HG02588 (cell line): Measurements from ENCODE around the gene CBLB.

Source experiments
- ATAC-seq: cut with Tn5 transposase; IDR thresholded peaks from one replicate; pipeline ENCODE4 v1.9.1; 2021; ENCODE audit warnings: mild to moderate bottlenecking, moderate library complexity; ENCODE audit not compliant: unreplicated experiment

CBLB gene

DNA sequence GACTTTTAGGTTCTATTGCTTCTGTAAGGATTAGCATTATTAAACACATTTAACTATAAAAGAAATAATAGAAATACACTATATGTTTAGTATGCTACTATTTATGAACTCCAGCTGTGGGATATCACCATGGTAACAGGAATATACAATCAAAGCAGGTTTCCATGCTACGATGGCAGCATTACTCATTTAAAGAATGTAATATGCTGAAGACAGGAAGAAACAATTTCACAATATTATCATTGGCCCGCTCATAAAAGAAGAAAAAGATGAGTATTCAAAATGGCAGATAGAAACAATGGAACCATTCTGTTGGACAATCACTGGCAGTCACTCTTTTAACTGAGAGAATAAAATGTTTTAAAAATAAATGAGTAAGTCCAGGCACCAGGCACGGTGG, 153.4 kb downstream of the CBLB start:
- ATAC-seq, result no peak

DNA sequence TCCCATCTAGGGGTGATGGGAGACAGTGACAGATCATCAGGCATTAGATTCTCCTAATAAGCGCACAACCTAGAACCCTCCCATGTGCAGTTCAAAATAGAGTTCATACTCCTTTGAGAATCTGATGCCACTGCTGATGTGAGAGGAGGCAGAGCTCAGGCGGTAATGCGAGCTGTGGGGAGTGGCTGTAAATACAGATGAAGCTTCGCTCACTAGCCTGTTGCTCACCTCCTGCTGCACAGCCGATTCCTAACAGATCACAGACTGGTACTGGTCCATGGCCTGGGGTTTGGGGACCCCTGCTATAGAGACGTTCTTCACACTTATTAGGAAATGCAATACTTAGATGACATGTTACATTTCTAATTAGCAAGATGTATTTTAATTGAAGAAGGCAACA, 154.4 kb downstream of the CBLB start:
- ATAC-seq, result no peak

DNA sequence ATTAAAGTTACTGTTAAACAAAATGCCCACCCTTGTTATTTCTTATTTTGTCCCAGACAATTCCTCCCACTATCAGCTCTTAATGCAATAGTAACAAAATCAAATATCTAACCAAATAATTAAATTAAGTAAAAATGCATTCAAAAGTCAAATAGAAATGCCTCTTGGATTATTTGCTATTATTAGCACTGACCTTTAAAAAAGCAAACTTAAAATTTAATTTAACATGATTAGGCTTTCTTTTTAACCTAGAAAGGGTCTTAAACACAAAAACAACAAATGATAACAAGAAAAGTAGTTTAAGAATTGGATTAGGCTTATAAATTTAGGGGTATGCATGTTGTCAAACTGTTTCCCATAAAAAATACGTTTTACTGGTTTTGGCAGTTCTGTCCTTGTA, 159.8 kb downstream of the CBLB start:
- no peak for ATAC-seq

DNA sequence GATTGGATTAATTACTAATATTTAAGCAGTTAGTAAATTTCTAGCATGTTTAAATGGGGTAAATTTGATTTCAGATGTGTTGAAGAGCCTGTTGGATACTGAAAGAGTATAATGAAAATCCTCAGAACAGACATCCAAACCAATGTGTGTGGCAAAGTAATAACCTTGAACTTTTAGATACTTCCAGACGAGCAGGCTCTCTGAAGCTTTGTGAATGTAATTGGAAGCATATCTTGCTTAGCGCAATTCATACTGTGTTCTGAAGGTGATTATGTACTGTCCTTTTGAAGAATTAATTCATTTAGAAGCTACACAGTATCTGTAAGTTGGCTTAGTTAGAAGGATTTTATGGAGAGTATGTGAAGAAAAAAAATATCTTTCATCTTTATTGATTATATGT, 161.8 kb downstream of the CBLB start:
- ATAC-seq, result no peak

DNA sequence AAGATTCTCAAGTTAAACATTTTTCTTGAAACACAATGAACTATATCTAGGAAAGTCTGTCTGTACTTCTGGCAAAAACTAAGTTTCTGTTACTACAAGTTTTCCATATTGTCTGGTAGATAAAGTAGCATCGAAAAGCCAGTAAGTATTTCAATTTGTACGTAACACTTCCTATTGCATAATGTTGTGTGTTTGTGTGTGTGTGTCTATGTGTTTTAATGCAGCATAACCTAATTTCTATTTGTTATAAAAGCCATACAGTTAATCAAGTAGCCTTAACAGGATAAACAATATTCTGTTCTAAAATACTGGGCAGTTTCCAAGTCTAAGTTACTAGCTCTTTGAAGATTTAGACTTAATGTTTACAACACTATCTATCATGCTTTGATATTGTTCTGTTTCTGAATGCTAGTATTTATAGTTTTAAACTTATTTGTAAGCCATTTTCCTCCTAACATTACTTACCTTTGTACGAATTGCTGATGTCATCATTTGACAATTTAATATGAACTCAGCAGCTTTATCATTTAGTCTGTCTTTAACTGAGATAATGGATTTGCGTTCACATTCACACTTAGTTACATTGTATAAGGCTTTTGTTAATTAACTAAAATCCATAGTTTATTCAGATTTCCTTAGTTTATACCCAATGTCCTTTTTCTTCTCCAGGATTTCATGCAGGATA, 163.9 kb downstream of the CBLB start:
- no peak for ATAC-seq

DNA sequence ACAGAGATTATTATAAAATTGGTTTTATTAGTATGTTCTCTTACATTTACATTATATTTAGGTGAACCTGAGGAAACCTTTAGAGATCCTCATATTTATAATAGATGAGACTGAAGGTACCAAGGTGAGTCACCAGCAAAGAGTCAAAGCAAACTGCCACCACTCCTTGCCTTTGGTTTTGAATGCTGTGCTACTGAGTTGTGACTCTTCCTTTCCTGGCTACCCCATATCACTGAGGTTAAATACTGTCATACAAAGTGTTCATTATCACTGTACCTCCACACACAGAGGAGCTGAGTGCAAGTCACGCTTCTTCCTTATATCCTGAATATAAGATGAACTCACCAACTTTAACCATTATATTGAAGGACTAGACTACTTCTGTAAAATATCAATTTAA, 168.2 kb downstream of the CBLB start:
- no peak for ATAC-seq

DNA sequence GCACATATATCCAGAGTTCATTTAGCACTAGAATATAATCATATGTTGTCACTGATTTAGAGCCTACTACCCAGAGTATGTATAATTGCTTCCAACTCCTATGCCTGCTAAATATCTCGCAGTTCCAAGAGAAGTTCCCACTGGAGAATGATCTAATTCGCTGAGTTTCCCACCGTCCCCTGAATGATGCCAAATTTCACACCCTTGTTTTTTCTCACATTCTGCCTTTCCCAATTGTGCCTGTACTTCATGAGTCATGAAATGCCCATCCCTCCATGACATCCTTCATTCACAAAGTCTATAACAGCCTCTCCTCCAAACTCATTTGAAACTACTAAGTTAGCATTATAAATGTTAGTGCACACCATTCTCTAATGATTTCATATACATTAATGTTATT, 177.2 kb downstream of the CBLB start:
- ATAC-seq, result no peak

DNA sequence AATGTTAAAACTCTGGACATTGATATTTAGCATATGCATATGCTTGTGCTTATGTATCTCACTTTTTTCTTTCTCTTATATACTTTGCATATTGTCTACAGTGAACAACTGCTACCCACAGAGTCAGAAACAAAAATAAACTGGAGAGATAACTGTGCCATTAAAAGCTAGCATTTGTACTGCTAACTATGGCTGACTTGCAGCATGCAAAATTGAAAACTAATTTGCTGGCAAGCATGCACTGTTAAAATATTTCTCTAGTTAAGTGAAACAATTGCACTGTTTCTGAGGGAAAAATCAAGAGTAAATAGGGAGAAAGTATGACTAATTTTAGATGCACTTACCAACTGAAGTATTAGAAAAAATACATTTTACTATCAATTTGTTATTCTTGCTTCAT, 177.8 kb downstream of the CBLB start:
- ATAC-seq, result no peak

DNA sequence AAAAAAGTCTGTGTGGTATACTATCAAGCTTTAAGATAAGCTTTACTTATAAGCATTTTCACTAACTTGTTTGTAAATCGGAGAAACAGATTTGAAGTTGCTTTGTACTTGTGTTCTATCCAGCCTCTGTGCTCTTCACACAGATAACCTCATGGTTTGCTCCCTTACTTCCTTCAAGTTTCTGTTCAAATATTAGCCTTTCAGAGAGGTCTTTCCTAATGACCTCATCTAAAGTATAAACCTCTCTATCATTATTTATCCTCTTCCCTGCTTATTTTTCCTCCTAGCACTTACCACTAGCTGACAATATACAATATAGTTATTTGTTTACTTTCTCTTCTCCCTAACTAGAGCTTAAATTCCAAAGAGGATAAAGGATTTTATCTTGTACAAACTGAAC, 180.0 kb downstream of the CBLB start:
- no peak for ATAC-seq

DNA sequence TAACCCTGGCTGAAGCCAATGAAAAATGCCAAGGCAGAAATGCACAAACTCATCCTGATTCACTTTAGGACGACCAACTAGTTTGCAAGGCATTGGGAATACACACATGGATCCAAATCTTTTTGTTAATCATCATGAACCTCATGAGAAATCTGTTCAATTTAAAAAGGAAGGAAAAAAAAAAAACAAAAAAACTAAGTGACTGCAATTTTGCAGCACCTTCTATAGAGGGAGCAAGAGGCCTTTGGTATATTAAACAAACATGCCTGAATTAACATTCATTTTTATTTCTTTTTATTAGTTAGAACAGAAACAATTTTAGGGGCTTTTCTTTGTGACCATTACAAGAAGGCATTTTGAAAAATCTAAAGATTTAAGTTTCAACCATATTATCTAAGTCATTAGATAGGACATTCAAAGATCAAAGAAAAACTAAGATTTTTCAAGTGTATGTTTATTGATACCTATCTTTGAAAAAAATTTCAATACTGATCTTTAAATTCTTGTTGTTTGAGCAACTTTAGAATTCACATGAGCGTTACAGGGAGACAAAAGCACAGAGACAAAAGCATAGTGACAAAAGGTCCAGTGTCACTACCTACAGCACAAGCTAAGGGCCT, 182.4 kb downstream of the CBLB start:
- ATAC-seq, result no peak

DNA sequence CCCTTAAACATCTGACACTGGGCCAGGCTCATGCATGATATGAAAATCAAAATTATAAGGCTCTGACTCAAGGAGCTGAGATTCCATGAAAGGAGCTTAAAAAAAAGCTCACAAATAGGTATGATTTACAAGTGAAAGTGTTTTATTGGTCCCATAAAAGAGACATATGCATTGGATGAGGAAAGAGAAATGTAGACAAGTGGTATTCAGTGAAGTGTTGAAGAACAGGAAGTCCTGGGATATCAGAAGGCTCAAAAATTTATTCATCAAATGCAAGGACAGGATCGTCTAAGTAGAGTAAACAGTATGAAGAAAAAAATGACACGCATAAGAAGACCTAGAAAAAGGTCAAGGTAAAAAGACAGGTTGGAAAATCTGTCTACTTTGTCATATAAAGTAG, 188.9 kb downstream of the CBLB start:
- no peak for ATAC-seq

DNA sequence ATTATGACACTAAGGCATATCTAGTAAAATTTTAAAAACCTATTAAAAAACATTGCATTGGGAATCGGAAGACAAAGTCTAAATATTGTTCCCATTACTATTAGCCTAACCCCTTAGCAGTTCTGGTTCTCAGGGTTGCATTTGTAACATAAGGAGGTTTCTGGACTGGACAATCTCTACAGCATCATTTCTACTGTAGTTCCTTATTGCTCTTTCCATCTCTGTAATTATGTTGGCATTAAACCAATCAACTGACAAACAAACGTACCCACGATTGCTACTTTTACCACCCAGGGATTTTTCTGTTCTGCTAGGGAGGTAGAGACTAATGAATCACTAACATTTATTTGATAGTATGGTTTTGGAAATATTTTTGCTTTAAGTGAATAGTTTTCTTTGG, 190.8 kb downstream of the CBLB start:
- ATAC-seq, result no peak

DNA sequence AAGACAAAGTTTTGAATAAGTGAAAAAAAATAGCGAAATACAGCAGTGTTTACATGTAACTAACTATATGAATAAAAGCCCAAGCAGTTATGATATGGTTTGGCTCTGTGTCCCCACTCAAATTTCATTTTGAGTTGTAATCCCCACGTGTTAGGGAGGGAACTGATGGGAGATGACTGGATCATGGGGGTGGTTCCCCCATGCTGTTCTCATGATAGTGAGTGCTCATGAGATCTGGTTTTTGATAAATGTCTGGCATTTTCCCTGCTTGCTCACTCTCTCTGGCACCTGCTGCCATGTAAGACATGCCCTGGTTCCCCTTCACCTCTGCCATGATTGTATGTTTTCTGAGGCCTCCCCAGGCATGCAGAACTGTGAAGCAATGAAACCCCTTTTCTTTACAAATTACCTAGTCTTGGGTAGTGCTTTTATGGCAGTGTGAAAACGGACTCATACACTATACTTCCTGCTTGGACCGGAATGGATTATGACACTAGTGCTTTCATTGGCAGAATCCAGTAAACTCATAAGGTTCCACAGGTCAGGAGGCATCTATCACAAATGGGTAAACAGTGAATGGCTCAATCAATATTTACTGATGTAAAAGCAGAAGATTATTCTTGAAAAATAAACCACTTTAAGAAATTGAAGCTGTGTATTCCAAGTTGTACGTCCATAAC, 192.1 kb downstream of the CBLB start:
- ATAC-seq, result no peak

DNA sequence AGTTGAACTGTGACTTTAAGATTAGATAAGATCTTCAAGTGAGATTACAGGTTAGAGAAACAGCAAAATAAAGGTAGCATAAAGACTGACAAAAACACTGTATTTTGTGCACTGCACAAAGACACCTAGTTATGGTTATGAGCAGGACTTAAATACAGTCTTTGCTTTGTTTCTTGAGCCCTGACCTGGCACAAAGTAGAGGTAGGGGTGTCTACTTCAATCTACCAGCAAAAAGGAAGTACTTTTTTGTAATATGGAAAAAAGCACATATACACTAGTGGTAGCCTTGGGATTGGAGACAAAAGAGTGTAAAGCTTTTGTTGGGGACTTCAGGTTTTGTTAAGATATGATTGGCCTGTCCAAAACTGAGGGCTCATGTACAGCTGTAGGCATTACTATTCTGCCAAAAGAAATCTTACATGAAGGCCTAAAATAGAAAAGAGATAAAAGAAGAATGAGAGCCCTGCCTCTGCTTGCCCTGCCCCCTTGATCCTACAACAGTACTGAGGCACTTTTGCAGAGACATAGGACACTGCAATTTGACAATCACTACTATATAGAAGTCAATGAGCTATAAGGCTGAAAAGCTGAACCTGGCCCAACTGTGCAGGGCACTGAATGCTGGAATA, 194.3 kb downstream of the CBLB start:
- no peak for ATAC-seq

DNA sequence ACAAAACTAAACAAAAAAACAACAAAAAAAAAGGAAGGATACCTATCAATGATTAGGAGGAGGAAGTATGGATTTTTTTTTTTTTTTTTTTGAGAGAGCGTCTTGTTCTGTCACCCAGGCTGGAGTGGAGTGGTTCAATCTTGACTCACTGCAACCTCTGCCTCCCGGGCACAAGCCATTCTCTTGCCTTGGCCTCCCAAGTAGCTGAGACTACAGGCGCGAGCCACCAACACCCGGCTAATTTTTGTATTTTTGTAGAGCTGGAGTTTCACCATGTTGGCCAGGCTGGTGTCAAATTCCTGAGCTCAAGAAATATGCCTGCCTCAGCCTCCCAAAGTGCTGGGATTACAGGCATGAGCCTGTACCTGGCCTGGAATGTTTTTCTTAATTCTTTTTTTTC, 195.8 kb downstream of the CBLB start:
- no peak for ATAC-seq

DNA sequence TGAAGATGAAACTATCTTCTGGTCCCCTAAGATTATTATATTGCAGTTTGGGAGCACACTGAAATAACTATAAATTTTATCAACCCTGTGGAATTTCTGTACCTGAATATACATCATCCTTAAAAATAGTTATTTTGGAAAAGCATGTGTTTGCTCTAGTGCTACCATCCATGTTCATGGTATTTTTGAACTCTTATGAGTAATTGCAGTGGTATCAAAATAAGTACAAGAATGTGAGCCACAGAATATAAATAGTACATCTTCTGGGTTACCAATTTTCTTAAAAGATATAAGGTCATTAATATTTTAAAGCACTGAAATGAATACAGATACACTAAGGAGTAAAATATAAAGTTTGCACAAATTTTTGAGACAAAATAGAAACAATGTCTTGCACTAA, 206.5 kb downstream of the CBLB start:
- ATAC-seq, result no peak

DNA sequence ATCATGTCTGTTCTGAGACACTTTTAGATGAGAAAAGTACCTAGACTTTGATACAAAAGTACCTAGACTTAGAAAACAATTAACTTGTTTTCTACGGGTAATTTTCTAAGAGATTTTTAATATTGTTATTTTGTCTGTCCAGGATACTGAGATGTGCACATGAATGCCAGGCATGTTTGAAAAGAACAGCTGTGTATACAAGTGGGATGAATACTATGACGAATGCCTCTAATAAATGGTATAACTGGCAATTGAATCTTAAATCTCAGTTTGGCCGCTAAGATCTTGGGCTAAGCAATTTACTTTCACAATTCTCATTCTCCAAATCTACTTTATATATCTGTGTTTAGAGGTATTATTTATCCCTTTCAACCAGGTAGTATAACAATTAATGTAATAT, 207.4 kb downstream of the CBLB start:
- no peak for ATAC-seq

DNA sequence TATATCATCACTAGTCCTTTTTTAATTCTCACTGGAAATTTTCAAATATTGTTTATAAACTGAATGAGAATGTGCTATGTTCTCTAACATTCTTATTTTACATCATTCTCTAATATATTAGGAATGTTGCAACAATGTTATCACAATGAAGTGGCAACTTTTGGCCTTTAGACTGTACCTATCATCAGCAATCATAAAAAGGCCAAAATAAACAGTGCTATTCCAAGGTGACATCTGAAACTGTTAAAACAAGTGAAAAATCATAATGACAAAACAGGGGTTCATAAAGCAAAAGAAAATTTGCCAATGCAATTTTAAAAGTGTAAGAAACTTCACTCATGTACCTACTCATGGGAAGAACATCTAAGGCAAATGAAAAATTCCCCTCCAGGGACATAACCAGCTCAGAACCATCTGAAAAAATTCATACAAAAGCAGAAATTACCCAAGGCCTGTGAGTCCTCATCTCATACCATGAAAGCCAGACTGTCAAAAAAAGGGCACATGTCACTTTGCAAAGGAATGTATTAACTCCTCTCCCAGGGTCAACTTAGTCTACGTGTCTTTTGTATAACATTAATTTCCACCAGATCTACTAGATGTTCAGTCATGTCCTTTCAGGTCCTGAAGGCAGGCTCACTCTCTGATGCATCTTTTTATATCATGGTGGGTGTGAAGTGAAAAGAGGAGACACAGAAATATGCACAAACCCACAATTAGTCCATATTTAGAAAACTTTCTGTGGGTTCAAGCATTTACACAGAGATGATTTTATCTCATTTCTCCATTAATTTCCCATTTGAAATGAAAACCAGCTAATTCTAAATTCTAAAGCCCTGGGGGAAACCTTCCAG, 211.9 kb downstream of the CBLB start:
- no peak for ATAC-seq

DNA sequence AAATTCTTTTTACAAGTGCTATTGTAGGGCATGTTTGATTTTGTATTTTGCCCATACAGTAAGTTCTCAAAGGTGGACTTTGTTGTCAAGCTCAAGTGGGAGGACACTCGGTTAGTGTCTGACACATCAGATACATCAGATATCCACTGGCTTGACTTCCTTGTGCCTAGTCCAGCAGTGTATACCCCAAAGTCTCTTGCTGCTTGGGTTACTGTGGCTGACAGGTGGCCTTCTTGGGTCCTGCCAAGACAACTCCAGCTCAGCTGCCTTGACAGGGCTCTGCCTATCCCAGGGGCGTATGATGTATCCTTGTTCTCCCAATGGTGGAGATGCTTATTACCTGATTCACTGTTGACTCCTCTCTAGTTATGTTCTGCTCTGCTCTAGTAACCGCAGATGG, 214.9 kb downstream of the CBLB start:
- no peak for ATAC-seq

DNA sequence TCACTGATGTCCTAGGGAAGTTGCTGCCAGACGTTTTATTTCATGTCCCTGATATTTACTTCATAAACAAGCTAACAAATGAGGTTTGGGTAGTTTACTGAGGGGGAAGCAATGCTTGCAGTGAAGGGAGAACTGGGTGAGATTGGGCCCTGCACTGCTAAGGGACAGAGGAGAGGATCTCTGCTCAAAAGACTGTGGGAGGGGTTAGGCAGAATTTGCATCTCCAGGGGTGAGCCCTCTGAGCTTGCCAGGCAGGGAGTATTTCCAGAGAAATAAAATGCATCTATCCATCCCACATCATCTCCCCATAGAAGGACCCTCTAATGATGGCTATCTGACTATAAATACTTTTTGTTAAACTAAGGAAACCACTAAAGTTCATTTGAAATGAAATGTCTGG, 215.6 kb downstream of the CBLB start:
- no peak for ATAC-seq

DNA sequence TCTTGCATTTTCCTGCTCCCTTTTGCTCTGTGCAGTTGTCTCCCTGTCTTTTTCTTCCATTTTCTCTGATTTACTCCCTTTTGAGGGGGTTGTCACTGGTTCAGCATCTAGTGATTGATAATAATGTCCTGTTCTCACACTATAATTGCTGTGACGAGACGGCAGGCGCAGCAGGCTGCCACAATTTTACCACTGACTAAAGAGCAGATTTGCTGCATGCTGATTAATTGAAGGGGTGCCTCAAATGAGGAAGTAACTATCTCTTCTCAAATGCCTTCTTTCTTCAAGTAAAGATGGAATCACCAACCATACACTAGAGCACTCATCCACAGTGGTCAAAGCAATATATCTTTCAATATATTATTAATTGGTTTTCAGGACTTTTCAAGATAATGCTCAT, 219.3 kb downstream of the CBLB start:
- ATAC-seq, result no peak
